HG03097 (cell line): Measurements from ENCODE around the gene TPPP3.
"Not testable (repeated sequence)": the region's sequence is repeated elsewhere in the genome, so short reads cannot be mapped to it uniquely, and the experiment has no call there.

Source experiments
- ATAC-seq: cut with Tn5 transposase; IDR thresholded peaks from one replicate; pipeline ENCODE4 v1.9.1; 2021; ENCODE audit not compliant: unreplicated experiment, low FRiP score

The TPPP3 gene

DNA sequence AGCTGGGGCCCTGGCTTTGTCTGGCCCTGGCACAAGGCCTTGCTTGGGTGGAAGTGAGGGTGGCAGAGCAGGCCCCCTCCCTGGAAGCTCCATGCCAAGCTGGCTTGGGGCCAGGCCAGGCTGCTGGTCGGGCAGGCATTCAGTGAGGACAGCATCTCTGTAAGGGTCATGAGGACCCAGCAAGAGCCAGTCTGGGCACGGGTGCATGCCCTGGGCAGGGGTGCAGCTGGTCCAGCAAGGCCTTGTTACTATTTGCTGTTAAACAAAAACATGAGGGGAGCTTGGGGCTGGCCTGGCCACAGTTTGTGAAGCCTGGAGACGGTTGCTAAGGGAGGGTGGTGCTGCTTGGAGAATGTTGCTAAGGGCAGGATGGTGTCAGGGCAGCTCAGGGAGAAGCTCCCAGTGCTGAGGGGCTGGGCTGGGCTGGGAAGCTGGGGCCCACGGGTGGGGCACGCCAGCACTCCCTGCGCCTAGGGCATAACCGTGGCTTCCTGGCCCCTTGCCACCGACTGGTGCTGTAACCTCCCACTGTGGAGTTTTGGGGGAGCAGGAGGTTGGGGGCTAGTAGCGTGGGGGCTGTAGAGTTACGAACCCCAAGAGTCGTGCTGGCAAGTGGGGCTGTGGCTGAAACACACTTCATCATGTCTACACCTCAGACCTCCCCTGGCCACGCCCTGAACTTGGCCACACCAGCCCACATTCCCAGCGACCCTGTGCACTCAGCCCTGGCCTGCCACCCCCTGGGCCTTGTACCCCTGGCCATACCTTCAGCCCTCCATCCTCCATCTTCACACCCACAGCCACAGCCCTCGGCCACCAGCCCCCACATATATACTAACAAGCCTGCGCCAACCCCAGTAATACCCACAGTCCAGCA lies 1.6 kb downstream of the TPPP3 start:
- no peak for ATAC-seq

GRCh38 chr16:67390816-67391423 lies 2.4 kb downstream of the TPPP3 start:
- ATAC-seq = no peak

DNA sequence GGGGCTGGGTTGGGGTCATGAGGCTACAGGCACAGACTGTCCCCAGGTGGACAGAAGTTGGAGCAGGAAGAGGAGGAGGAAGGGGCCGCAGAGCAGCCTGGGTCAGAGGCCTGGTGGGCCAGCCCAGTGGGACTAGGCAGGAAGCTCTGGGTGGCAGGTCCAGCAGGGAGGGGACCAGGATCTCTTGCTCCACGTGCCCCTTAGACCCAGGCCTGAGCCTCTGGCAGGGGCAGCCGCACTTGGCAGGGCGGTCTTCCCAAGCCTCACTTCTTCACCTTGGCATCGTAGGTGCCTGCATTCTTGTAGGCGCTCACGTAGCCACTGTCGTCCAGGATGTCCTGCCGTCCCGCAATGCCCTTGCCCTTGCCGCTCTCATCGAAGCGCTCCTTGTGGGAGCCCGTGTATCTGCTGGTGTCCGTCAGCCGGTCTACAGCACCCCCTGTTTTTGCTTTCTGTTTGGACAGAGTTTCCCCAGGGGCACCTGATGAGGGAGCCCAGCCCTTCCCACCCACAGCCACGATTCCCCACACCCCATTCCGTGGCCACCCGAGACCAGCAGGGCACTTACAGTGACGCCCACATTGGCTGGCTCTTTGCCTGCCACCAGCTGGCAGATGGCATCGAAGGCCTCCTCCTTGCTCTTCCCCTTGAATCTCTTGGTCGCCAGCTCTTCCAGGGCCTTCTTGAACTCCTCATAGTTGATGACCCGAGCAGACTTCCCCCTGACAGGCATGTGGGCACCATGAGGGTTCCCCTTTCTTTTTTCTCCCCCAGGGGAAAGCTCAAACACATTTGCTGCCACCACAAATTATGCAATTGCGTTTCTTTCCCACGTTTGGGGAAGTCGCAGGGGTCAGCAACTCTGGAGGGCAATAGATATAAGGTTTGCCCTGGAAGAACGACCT lies 3.1 kb downstream of the TPPP3 start:
- ATAC-seq = no peak

GRCh38 chr16:67388591-67388990 lies 4.7 kb downstream of the TPPP3 start:
- no peak for ATAC-seq

GRCh38 chr16:67388191-67388590 lies 5.1 kb downstream of the TPPP3 start:
- ATAC-seq = no peak

DNA sequence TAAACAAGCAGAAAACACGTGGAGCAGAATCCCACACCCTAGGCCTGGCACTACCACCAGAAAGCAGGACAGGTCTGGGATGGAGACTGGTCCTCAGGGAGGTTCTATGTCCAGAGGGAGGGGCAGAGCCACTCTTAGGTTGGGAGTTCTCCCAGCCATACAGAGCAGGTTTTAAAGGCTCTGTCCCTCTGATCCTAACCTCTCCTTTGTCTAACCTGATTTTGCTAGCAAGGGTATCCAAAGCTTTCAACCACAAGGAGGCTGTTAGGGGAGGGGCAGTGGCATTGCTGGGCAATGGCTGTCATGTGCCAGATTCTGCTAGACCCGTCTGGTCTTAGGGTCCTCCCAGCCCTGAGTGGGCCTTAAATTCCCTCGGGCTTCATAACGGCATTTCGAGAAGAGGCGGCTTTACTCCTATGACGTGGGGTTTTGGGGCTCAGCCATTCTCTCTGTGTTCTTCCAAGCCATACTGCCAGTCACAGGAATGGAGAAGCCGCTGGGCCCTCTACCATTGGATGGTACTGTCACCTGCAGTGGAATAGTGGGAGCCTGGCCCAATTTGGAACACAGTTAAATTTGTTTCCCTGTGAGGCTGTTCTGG lies 5.7 kb downstream of the TPPP3 start:
- ATAC-seq = no peak

- ATAC-seq = no peak
Observed at GRCh38 chr16:67386861-67387455, 6.3 kb downstream of the TPPP3 start.

- ATAC-seq = no peak
Observed at GRCh38 chr16:67384778-67385510, 8.4 kb downstream of the TPPP3 start.

DNA sequence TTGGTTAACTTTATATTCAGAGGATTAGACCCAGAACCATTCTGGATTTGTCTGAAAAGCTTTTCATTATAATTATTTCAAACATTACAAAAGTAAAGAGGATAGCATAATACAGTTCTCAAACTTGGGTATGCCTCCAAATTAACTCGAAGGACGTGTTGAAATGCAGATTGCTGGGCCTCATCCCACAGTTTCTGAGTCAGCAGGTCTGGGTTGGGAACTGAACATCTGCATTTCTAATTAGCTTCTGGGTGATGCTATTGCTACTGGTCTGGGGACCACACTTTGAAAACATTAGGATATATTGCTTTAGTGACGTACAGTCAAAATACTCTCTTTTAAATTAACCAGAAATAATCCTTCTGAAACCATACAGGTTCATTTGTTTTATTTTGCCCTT lies 10.0 kb downstream of the TPPP3 start:
- no peak for ATAC-seq

GRCh38 chr16:67378642-67379041 lies 14.7 kb downstream of the TPPP3 start:
- ATAC-seq = no peak

- ATAC-seq = not testable (repeated sequence)
Observed at GRCh38 chr16:67376012-67376411, 17.3 kb downstream of the TPPP3 start.

- no peak for ATAC-seq
Observed at GRCh38 chr16:67372664-67373063, 20.6 kb downstream of the TPPP3 start.

DNA sequence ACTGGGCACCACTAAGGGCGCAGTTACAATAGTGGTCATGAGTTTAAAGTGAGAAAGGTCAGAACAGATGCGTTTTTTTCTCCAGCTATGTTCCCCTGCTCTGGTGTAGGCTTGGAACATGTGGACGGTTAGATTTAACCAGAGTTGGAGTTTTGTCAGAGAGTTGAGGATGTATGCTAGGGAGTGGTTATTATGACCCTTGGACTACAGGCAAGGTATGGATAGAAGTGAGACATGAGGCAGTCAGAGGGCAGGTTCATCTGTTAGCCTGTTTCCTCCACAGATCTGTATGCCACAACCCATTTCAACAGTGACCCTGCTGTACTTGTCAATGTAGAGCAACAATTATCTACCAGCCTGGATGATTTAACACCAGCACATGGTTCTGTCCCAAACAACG lies 22.6 kb downstream of the TPPP3 start:
- no peak for ATAC-seq

DNA sequence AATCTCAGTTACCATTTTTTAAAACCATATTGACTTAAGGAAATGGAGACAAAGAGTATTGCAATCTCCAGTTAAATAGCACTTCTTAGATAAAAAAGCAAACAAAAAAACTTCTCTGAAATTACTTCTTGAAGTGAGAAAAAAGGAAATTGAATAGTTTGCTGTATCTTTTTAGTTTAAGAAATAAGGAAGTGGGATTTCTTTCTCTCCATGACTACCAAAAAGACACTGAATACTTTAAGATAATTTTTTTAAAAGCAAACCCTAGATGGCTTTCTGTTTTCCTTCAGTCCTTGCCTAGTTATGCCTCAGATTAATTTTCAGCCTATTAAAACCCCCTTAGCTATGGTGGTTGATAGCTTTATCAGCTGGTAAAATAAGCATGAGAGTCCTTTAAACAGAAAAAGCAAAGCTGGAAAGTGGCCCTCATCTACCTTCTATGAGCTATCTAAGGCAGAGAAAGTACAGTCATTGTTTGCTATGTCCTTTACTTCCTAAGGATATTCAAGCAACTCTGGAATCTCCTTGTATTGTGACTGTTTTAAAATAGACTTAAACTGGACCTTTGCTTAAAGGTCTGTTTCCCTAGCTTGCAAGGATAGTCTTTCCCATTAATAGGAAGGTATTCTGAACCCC lies 28.6 kb downstream of the TPPP3 start:
- ATAC-seq = no peak

DNA sequence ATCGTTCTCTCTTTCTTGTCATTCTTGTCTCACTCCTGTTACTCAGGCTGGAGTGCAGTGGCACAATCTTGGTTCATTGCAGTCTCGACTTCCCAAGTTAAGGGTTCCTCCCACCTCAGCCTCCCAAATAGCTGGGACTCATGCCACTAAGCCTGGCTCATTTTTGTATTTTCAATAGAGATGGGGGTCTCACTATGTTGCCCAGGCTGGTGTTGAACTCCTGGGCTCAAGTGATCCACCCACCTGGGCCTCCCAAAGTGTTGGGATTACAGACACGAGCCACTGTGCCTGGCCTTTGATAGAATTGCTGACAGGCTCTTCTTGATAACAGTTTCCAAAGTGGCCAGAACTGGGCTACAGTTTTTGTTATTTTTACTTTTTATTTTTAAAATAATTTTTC lies 32.3 kb downstream of the TPPP3 start:
- no peak for ATAC-seq

GRCh38 chr16:67359540-67360269 lies 33.6 kb downstream of the TPPP3 start:
- not testable (repeated sequence) for ATAC-seq

DNA sequence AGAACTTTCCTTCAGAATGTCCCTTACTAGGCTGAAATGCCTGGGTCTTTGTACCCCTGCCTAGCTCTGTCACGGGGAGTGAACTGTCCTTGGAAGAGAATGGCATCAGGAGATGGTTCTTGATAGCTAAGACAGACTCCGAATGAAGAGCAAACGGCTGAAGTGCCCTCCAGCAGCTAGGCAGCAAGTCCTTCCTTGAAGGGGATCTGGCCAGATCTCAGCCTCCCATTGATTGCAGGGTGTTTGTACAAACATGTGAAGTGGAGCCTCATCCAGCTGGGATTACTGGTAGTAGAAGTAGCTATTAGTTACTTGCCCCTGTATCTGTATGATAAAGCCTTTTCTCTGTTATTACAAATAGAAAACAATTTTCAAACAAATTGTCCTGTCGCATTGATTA lies 35.7 kb downstream of the TPPP3 start:
- ATAC-seq = no peak

- ATAC-seq = no peak
Observed at GRCh38 chr16:67356396-67356795, 36.9 kb downstream of the TPPP3 start.

- ATAC-seq = not testable (repeated sequence)
Observed at GRCh38 chr16:67352463-67352862, 40.8 kb downstream of the TPPP3 start.
